HepG2 (cell line): ENCODE measurements around the gene LRRC40. TPM values are rescaled to one million over a fixed set of nuclear protein-coding genes. Genes with fewer than 3 reads are reported as not detected.

ENCODE experiments used
- ATAC-seq: fragments of 200-7000 bp; cut with Tn5 transposase; 3 replicates; pipeline ENCODE4 v1.9.1; 2020; ENCODE audit warnings: mild to moderate bottlenecking, moderate library complexity
- BruUV-seq: library from RNA; stranded (reverse); fragments of 400-500 nt; replicated peaks from 2 replicates; lab custom pipeline; 2021; lab: Mats Ljungman, UMichigan
- CTCF ChIA-PET: fragments of 300-600 bp; formaldehyde crosslinking; extraction: SDS; loops from one replicate; lab custom pipeline; 2021; ENCODE audit warnings: low total read pairs, inconsistent platforms, low intra/inter-chr PET ratio; lab: Yijun Ruan, JAX
- POLR2A ChIA-PET: fragments of 350-600 bp; sonication (Branson Sonifier 250); formaldehyde crosslinking; loops from one replicate; lab custom pipeline; 2020; ENCODE audit warnings: antibody characterized with exemption, inconsistent platforms; lab: Yijun Ruan, JAX
- DNase-seq: peaks from one replicate; pipeline ENCODE4 v3.0.0-alpha.2; 2015; ENCODE audit warnings: low spot score
- FAIRE-seq: peaks from 3 replicates; lab custom pipeline; 2011; peaks lifted over from hg19 to GRCh38; lab: Jason Lieb, UNC
- H2AFZ ChIP-seq: one replicate; pipeline ENCODE4 v1.6.1; 2011; ENCODE audit warnings: low read length, inconsistent platforms
- H3K27ac ChIP-seq: fragments of 300-600 bp; 3 replicates; pipeline ENCODE4 v1.8.0; 2011; ENCODE audit warnings: mixed run types, mild to moderate bottlenecking, mixed read lengths, low read length, inconsistent platforms; ENCODE audit not compliant: insufficient read depth; ENCODE audit errors: extremely low read length
- H3K27me3 ChIP-seq, 2 experiments: fragments of 200-600 bp in 1 of 2; 2 replicates in 1 of 2; 3 replicates in 1 of 2; pipeline versions ENCODE4 v1.6.0 to v1.8.0; 2011; ENCODE audit warnings: low read length in 2 of 2, mild to moderate bottlenecking in 2 of 2, moderate library complexity in 2 of 2, inconsistent platforms in 1 of 2; ENCODE audit not compliant: insufficient read depth in 2 of 2, control insufficient read depth in 1 of 2
- H3K36me3 ChIP-seq, 2 experiments: fragments of 200-600 bp in 1 of 2; replicated peaks in 1 of 2; 2 replicates in 1 of 2; 3 replicates in 1 of 2; pipeline versions ENCODE4 v1.5.1 to v1.8.0; 2011; ENCODE audit warnings: low read length in 2 of 2, inconsistent platforms in 1 of 2; ENCODE audit not compliant: insufficient read depth in 2 of 2, control insufficient read depth in 1 of 2
- H3K4me1 ChIP-seq: 2 replicates; pipeline ENCODE4 v1.5.1; 2012; ENCODE audit warnings: low read length, inconsistent platforms; ENCODE audit not compliant: insufficient read depth
- H3K4me2 ChIP-seq: 2 replicates; pipeline ENCODE4 v1.6.0; 2011; ENCODE audit warnings: low read depth, low read length, inconsistent platforms
- H3K4me3 ChIP-seq, 3 experiments: fragments of 200-600 bp in 1 of 3; sonication (generic), shearing (Covaris generic) in 1 of 3; replicated peaks in 1 of 3; 2 replicates each; pipeline ENCODE4 v1.5.1; 2011 to 2016; ENCODE audit warnings: low read length in 3 of 3, inconsistent platforms in 2 of 3, low read depth in 2 of 3, mild to moderate bottlenecking in 2 of 3, control low read depth in 1 of 3, mixed read lengths in 1 of 3; ENCODE audit not compliant: insufficient read depth in 1 of 3
- H3K79me2 ChIP-seq: one replicate; pipeline ENCODE4 v1.6.1; 2011; ENCODE audit warnings: low read length, inconsistent platforms; ENCODE audit not compliant: insufficient read depth
- H3K9ac ChIP-seq: 2 replicates; pipeline ENCODE4 v1.6.0; 2011; ENCODE audit warnings: mild to moderate bottlenecking, low read depth, low read length, inconsistent platforms; ENCODE audit not compliant: insufficient read depth
- H3K9me3 ChIP-seq: 2 replicates; pipeline ENCODE4 v1.5.1; 2012; ENCODE audit warnings: mild to moderate bottlenecking, low read length
- H4K20me1 ChIP-seq: 2 replicates; pipeline ENCODE4 v1.6.0; 2011; ENCODE audit warnings: inconsistent platforms, mild to moderate bottlenecking, low read length, moderate library complexity; ENCODE audit not compliant: insufficient read depth
- ARHGAP35 ChIP-seq: sonication (generic); formaldehyde crosslinking; IDR thresholded peaks from 2 replicates; pipeline ENCODE4 v1.9.0; 2022; ENCODE audit warnings: mild to moderate bottlenecking, inconsistent platforms, moderate library complexity, missing genetic modification reagents, borderline replicate concordance
- BCLAF1 ChIP-seq: fragments of 450-650 bp; IDR thresholded peaks from 2 replicates; pipeline ENCODE4 v1.6.1; 2017; ENCODE audit warnings: mild to moderate bottlenecking
- CBX5 ChIP-seq: sonication (generic); formaldehyde crosslinking; IDR thresholded peaks from 2 replicates; pipeline ENCODE4 v1.4.0; 2020; ENCODE audit warnings: missing genetic modification reagents, borderline replicate concordance
- GLI4 ChIP-seq: sonication (generic); formaldehyde crosslinking; IDR thresholded peaks from 2 replicates; pipeline ENCODE4 v1.5.1; 2020; ENCODE audit warnings: missing genetic modification reagents, mild to moderate bottlenecking, moderate library complexity, borderline replicate concordance
- GZF1 ChIP-seq: sonication (generic); formaldehyde crosslinking; IDR thresholded peaks from 2 replicates; pipeline ENCODE4 v1.5.1; 2020; ENCODE audit warnings: mild to moderate bottlenecking, missing genetic modification reagents
- HNRNPUL1 ChIP-seq: fragments of 200-400 bp; formaldehyde crosslinking; IDR thresholded peaks from 2 replicates; pipeline ENCODE4 v1.6.1; 2017; ENCODE audit warnings: low read depth, mild to moderate bottlenecking, low read length, moderate library complexity
- HOXA7 ChIP-seq: sonication (generic); formaldehyde crosslinking; IDR thresholded peaks from 2 replicates; pipeline ENCODE4 v1.8.1; 2022; ENCODE audit warnings: mild to moderate bottlenecking, missing genetic modification reagents, moderate library complexity
- NR2C2 ChIP-seq: sonication (generic); formaldehyde crosslinking; IDR thresholded peaks from 2 replicates; pipeline ENCODE4 v1.4.0; 2020; ENCODE audit warnings: missing genetic modification reagents, mild to moderate bottlenecking, moderate library complexity, borderline replicate concordance
- ZFY ChIP-seq: sonication (generic); formaldehyde crosslinking; IDR thresholded peaks from 2 replicates; pipeline ENCODE4 v1.4.0; 2020; ENCODE audit warnings: missing genetic modification reagents
- ZMYM2 ChIP-seq: sonication (generic); formaldehyde crosslinking; IDR thresholded peaks from 2 replicates; pipeline ENCODE4 v1.8.0; 2022; ENCODE audit warnings: mild to moderate bottlenecking, missing genetic modification reagents
- ZNF225 ChIP-seq: sonication (generic); formaldehyde crosslinking; IDR thresholded peaks from 2 replicates; pipeline ENCODE4 v1.4.0; 2020; ENCODE audit warnings: mild to moderate bottlenecking, missing genetic modification reagents
- ZNF335 ChIP-seq: sonication (generic); formaldehyde crosslinking; IDR thresholded peaks from 2 replicates; pipeline ENCODE4 v1.4.0; 2020; ENCODE audit warnings: missing genetic modification reagents
- ZNF362 ChIP-seq: sonication (generic); formaldehyde crosslinking; IDR thresholded peaks from 2 replicates; pipeline ENCODE4 v1.4.0; 2020; ENCODE audit warnings: missing genetic modification reagents, mild to moderate bottlenecking, borderline replicate concordance
- ZNF563 ChIP-seq: sonication (generic); formaldehyde crosslinking; IDR thresholded peaks from 2 replicates; pipeline ENCODE4 v1.8.0; 2022; ENCODE audit warnings: mild to moderate bottlenecking, moderate library complexity, missing genetic modification reagents
- ZNF710 ChIP-seq: sonication (generic); formaldehyde crosslinking; IDR thresholded peaks from 2 replicates; pipeline ENCODE4 v1.5.0; 2020; ENCODE audit warnings: mild to moderate bottlenecking, missing genetic modification reagents, borderline replicate concordance
- ZNF773 ChIP-seq: sonication (generic); formaldehyde crosslinking; IDR thresholded peaks from 2 replicates; pipeline ENCODE4 v1.4.0; 2020; ENCODE audit warnings: missing genetic modification reagents, borderline replicate concordance
- ZXDC ChIP-seq: sonication (generic); formaldehyde crosslinking; IDR thresholded peaks from 2 replicates; pipeline ENCODE4 v1.5.0; 2020; ENCODE audit warnings: mild to moderate bottlenecking, missing genetic modification reagents
- WGBS: methylation state at CpG from one replicate; pipeline ENCODE4 v1.1.6; 2017; ENCODE audit warnings: low lambda C conversion rate; 5-methylcytosine and 5-hydroxymethylcytosine counted together
- in situ Hi-C: cut with HindIII; loops from 2 replicates; pipeline ENCODE4 v1.10.0; 2017; ENCODE audit warnings: low pct_unique_long_range_greater_than_20kb; ENCODE audit not compliant: extremely low pct_ligation_motif_present
- intact Hi-C: fragments of 100-400 bp; cut with micrococcal nuclease; formaldehyde crosslinking; loops from one replicate; pipeline ENCODE4 v1.10.0; 2022; ENCODE audit not compliant: unreplicated experiment
- polyA plus RNA-seq, 8 experiments: library from polyadenylated mRNA; depleted of rRNA in 3 of 8; stranded (reverse) in 7 of 8; unstranded in 1 of 8; fragments of >200 nt; fragmentation: Illumina TruSeq in 4 of 8; extraction: Trizol in 4 of 8; gene quantifications; 2 replicates each; pipeline versions ENCODE4 v1.2.1 to v1.2.3, GENCODE V29; 2011 to 2016; ENCODE audit warnings: low read depth in 4 of 8, missing spikeins in 1 of 8, mixed read lengths in 1 of 8; ENCODE audit not compliant: insufficient read depth in 1 of 8
- total RNA-seq, 5 experiments: library from RNA; depleted of rRNA; stranded (reverse); fragments of >200 nt; fragmentation: Illumina TruSeq; extraction: Trizol; gene quantifications; 2 replicates each; pipeline ENCODE4 v1.2.3, GENCODE V29; 2016; ENCODE audit warnings: low read depth in 1 of 5

LRRC40 gene
- total and polyA plus RNA-seq, 2 of the 13 experiments (the other 11 are each of a cell fraction or from before 2014, with no cell fraction given): 10.3 to 32.7 TPM

GRCh38 chr1:70101231-70101630 is 104.1 kb downstream of the LRRC40 start:
- Histone ChIP-seq H3K4me3 (no peak overlapping the region), H3K4me2 (no peak overlapping the region), H3K27ac (no peak overlapping the region), H3K9me3 (no peaks in the 10 kb centered on the region), H3K9ac (no peak overlapping the region), H2AFZ (no peak overlapping the region), H3K27me3 (no peaks in the 10 kb centered on the region), H3K36me3 (no peaks in the 10 kb centered on the region), H3K79me2 (no peaks in the 10 kb centered on the region), H3K4me1 (no peaks in the 10 kb centered on the region), H4K20me1 (no peaks in the 10 kb centered on the region)
- BruUV-seq: no TSS peak
- intact Hi-C loops (no loop called here), in situ Hi-C loops (no loop called here)
- DNase-seq (no peak), FAIRE-seq (no peak), ATAC-seq (no peak)
- POLR2A ChIA-PET: no interaction called here
- CTCF ChIA-PET: no interaction called here
- WGBS: 0% methylated on average over 2 of the region's 2 CpGs
- no peak for TF ChIP-seq ARHGAP35 (CRISPR knock-in tag)
- no peak for TF ChIP-seq HNRNPUL1
- no peak for TF ChIP-seq ZNF225
- no peak for TF ChIP-seq ZXDC (CRISPR knock-in tag)
- no peak for TF ChIP-seq ZNF773 (CRISPR knock-in tag)
- TF ChIP-seq GLI4: no peak
- no peak for TF ChIP-seq ZNF563 (CRISPR knock-in tag)
- no peak for TF ChIP-seq HOXA7
- no peak for TF ChIP-seq CBX5 (CRISPR knock-in tag)
- no peak for TF ChIP-seq GZF1 (CRISPR knock-in tag)
- no peak for TF ChIP-seq ZMYM2 (CRISPR knock-in tag)
- no peak for TF ChIP-seq BCLAF1
- TF ChIP-seq ZNF335 (CRISPR knock-in tag): no peak
- TF ChIP-seq ZNF362 (CRISPR knock-in tag): no peak
- no peak for TF ChIP-seq ZNF710
- TF ChIP-seq NR2C2 (CRISPR knock-in tag): no peak
- no peak for TF ChIP-seq ZFY (CRISPR knock-in tag)
